GM23338 (cell line): ENCODE data around the gene CISD1. TPM values are rescaled to one million over a fixed set of nuclear protein-coding genes. Genes with fewer than 3 reads are reported as not detected.

Experiments
- ATAC-seq: fragments of 200-7000 bp; cut with Tn5 transposase; 3 replicates; pipeline ENCODE4 v1.9.1; 2020
- DNase-seq: peaks from one replicate; pipeline ENCODE4 v3.0.0-alpha.2; 2015; ENCODE audit warnings: low spot score
- H2AFZ ChIP-seq: fragments of 200-600 bp; sonication (generic); 2 replicates; pipeline ENCODE4 v1.8.0; 2016; ENCODE audit warnings: antibody characterized with exemption, mild to moderate bottlenecking, moderate library complexity
- H3F3A ChIP-seq: fragments of 200-600 bp; sonication (generic); replicated peaks from 2 replicates; pipeline ENCODE4 v1.8.0; 2017; ENCODE audit warnings: antibody characterized with exemption, mixed run types, low read depth
- H3K27ac ChIP-seq: fragments of 200-600 bp; sonication (generic); 2 replicates; pipeline ENCODE4 v1.6.1; 2016; ENCODE audit warnings: low read depth
- H3K27me3 ChIP-seq: fragments of 200-600 bp; sonication (generic); 2 replicates; pipeline ENCODE4 v1.8.0; 2016; ENCODE audit warnings: mild to moderate bottlenecking, mixed run types, moderate library complexity; ENCODE audit not compliant: insufficient read depth
- H3K36me3 ChIP-seq: fragments of 200-600 bp; sonication (generic); 2 replicates; pipeline ENCODE4 v1.8.0; 2016; ENCODE audit warnings: mild to moderate bottlenecking; ENCODE audit not compliant: insufficient read depth
- H3K4me1 ChIP-seq: fragments of 200-600 bp; sonication (generic); 2 replicates; pipeline ENCODE4 v1.8.0; 2016; ENCODE audit warnings: mild to moderate bottlenecking, moderate library complexity; ENCODE audit not compliant: insufficient read depth
- H3K4me2 ChIP-seq: fragments of 200-600 bp; sonication (generic); 2 replicates; pipeline ENCODE4 v1.7.1; 2017; ENCODE audit warnings: mixed run types
- H3K4me3 ChIP-seq: fragments of 200-600 bp; sonication (generic); 2 replicates; pipeline ENCODE4 v1.6.1; 2016; ENCODE audit warnings: mixed run types
- H3K79me2 ChIP-seq: fragments of 200-600 bp; sonication (generic); replicated peaks from 2 replicates; pipeline ENCODE4 v1.8.0; 2017; ENCODE audit warnings: mild to moderate bottlenecking; ENCODE audit not compliant: insufficient read depth
- H3K9me2 ChIP-seq: fragments of 200-600 bp; sonication (generic); 2 replicates; pipeline ENCODE4 v1.8.0; 2017; ENCODE audit not compliant: insufficient read depth
- H4K20me1 ChIP-seq: fragments of 200-600 bp; sonication (generic); replicated peaks from 2 replicates; pipeline ENCODE4 v1.8.0; 2017; ENCODE audit warnings: mild to moderate bottlenecking; ENCODE audit not compliant: insufficient read depth
- H3K27ac Mint-ChIP-seq: 2 replicates; pipeline ENCODE4 v1.8.0; 2020; ENCODE audit warnings: inconsistent platforms, mild to moderate bottlenecking, moderate library complexity, mixed read lengths
- H3K27me3 Mint-ChIP-seq: 3 replicates; pipeline ENCODE4 v1.8.0; 2022; ENCODE audit warnings: low read depth, mild to moderate bottlenecking, moderate library complexity, mixed read lengths, inconsistent platforms; ENCODE audit not compliant: insufficient read depth, poor library complexity
- H3K36me3 Mint-ChIP-seq: 3 replicates; pipeline ENCODE4 v1.8.0; 2021; ENCODE audit warnings: low read depth, mild to moderate bottlenecking, inconsistent platforms, moderate library complexity, mixed read lengths
- H3K4me1 Mint-ChIP-seq: 3 replicates; pipeline ENCODE4 v1.8.0; 2020; ENCODE audit warnings: mild to moderate bottlenecking, inconsistent platforms, mixed read lengths
- H3K4me3 Mint-ChIP-seq: 3 replicates; pipeline ENCODE4 v1.8.0; 2021; ENCODE audit warnings: moderate library complexity, mild to moderate bottlenecking, inconsistent platforms, mixed read lengths
- H3K9me3 Mint-ChIP-seq: 3 replicates; pipeline ENCODE4 v1.8.0; 2020; ENCODE audit warnings: moderate library complexity, mild to moderate bottlenecking, inconsistent platforms, mixed read lengths
- EZH2 ChIP-seq: fragments of 200-600 bp; sonication (generic); IDR thresholded peaks from one replicate; pipeline ENCODE4 v1.8.0; 2017; ENCODE audit warnings: antibody characterized with exemption, mild to moderate bottlenecking, low read depth; ENCODE audit not compliant: unreplicated experiment
- EZH2phosphoT487 ChIP-seq: fragments of 200-600 bp; sonication (generic); IDR thresholded peaks from one replicate; pipeline ENCODE4 v1.8.1; 2018; ENCODE audit warnings: antibody characterized with exemption; ENCODE audit not compliant: unreplicated experiment
- JUNB ChIP-seq: IDR thresholded peaks from one replicate; pipeline ENCODE4 v1.6.1; 2016; ENCODE audit warnings: antibody characterized with exemption; ENCODE audit not compliant: unreplicated experiment
- NANOG ChIP-seq: IDR thresholded peaks from 2 replicates; pipeline ENCODE4 v1.6.1; 2016; ENCODE audit warnings: antibody characterized with exemption, borderline replicate concordance
- POLR2AphosphoS5 ChIP-seq: IDR thresholded peaks from 2 replicates; pipeline ENCODE4 v1.6.1; 2016; ENCODE audit warnings: antibody characterized with exemption, low read depth
- STAT1 ChIP-seq: IDR thresholded peaks from one replicate; pipeline ENCODE4 v1.6.1; 2016; ENCODE audit warnings: antibody characterized with exemption; ENCODE audit not compliant: unreplicated experiment
- ZNF114 ChIP-seq: fragments of 250-450 bp; sonication (Bioruptor Pico); IDR thresholded peaks from 2 replicates; pipeline ENCODE4 v1.5.0; 2020; ENCODE audit warnings: mild to moderate bottlenecking, moderate library complexity
- ZNF331 ChIP-seq: fragments of 250-450 bp; sonication (Bioruptor Pico); IDR thresholded peaks from 2 replicates; pipeline ENCODE4 v1.5.0; 2020; ENCODE audit warnings: low read depth, mild to moderate bottlenecking, moderate library complexity
- polyA plus RNA-seq: library from polyadenylated mRNA; unstranded; fragments of >200 nt; fragmentation: Nextera tagmentation; extraction: Ambion mirVana; gene quantifications from 2 replicates; pipeline ENCODE4 v1.2.1, GENCODE V29; 2016
- total RNA-seq: library from RNA; depleted of rRNA; stranded (reverse); fragments of >200 nt; shearing (Covaris generic); gene quantifications from 2 replicates; pipeline ENCODE4 v1.2.3, GENCODE V29; 2014
- TF ChIP-seq, protein P1 (sequence below): IDR thresholded peaks from one replicate; pipeline ENCODE4 v1.6.1; 2018; ENCODE audit warnings: antibody characterized with exemption; ENCODE audit not compliant: unreplicated experiment
- TF ChIP-seq, protein P2 (sequence below): fragments of 250-450 bp; sonication (Bioruptor Pico); IDR thresholded peaks from 2 replicates; pipeline ENCODE4 v1.5.0; 2020; ENCODE audit warnings: mild to moderate bottlenecking, moderate library complexity

The CISD1 gene
- total and polyA plus RNA-seq, 2 experiments from 2014 or later, result 19.9 to 99.9 TPM

DNA sequence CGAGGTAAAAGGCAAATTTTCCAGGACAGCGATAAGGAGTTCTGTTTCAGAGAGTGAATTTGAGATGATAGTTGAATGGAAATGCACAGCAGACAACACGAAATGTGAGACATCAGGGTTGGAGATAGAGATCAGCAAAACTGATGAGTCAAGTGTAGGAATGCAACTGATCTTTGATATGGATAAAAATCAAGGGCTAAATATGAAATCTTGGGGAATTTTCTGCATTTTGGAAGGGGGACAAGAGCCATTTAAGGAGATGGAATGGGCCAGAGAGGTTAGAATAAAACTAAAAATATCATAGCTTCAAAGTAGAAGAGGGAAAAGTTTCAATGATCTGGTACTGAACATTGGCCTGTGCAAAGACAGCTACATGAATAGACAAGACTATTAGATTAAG is 11.5 kb downstream of the CISD1 start (continued):
- TF ChIP-seq, protein P1, sequence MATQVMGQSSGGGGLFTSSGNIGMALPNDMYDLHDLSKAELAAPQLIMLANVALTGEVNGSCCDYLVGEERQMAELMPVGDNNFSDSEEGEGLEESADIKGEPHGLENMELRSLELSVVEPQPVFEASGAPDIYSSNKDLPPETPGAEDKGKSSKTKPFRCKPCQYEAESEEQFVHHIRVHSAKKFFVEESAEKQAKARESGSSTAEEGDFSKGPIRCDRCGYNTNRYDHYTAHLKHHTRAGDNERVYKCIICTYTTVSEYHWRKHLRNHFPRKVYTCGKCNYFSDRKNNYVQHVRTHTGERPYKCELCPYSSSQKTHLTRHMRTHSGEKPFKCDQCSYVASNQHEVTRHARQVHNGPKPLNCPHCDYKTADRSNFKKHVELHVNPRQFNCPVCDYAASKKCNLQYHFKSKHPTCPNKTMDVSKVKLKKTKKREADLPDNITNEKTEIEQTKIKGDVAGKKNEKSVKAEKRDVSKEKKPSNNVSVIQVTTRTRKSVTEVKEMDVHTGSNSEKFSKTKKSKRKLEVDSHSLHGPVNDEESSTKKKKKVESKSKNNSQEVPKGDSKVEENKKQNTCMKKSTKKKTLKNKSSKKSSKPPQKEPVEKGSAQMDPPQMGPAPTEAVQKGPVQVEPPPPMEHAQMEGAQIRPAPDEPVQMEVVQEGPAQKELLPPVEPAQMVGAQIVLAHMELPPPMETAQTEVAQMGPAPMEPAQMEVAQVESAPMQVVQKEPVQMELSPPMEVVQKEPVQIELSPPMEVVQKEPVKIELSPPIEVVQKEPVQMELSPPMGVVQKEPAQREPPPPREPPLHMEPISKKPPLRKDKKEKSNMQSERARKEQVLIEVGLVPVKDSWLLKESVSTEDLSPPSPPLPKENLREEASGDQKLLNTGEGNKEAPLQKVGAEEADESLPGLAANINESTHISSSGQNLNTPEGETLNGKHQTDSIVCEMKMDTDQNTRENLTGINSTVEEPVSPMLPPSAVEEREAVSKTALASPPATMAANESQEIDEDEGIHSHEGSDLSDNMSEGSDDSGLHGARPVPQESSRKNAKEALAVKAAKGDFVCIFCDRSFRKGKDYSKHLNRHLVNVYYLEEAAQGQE, result no peak
- TF ChIP-seq ZNF331 (CRISPR knock-in tag) (no peak), NANOG (no peak), EZH2 (no peak), POLR2AphosphoS5 (no peak)

DNA sequence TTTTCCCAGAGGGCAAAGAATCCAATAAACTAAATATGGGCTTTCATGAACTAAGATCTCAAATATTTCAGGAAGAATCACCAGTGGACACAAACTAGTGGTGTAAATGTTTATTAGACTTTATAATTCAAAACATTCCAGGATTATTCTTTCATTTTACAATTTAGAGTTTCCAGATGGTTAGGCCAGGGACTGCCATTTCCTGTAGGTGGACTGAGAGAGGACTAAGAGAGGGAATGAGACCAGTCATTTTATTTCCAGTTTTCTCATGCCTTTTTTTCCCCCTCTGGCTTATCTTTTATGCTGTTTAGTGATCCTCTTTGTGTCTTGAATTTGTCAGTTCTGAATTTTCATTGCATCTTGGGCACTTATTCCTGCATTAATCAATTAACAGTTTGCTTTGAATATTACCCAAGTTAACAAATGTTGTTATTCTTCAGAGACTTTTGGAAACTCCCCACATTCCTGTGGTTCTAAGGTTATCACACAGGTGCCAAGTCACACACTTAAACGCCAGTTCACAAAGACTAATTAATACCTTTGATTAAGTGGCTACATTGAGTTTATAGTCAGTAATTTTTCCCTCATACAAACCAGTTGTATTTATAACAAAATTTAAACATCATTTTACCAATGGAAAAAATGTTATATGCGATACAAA is 12.3 kb downstream of the CISD1 start:
- Mint-ChIP-seq H3K4me3 (no peak overlapping the region), H3K9me3 (no peaks in the 10 kb centered on the region), H3K4me1 (peaks cover 10% of the 10 kb centered on the region), H3K27ac (no peak overlapping the region), H3K36me3 (peaks cover 25% of the 10 kb centered on the region; the same call in 2 of the 3 replicates), H3K27me3 (peaks cover 2% of the 10 kb centered on the region)
- Histone ChIP-seq H3F3A (no peaks in the 10 kb centered on the region), H4K20me1 (no peaks in the 10 kb centered on the region), H3K79me2 (peaks cover 7% of the 10 kb centered on the region), H3K27ac (no peak overlapping the region), H3K4me1 (no peaks in the 10 kb centered on the region; the same call in 1 of the 2 replicates), H2AFZ (no peak overlapping the region), H3K36me3 (peaks cover 7% of the 10 kb centered on the region; the same call in 1 of the 2 replicates), H3K4me3 (no peak overlapping the region), H3K27me3 (no peaks in the 10 kb centered on the region), H3K4me2 (no peak overlapping the region), H3K9me2 (no peaks in the 10 kb centered on the region)
- no peak for DNase-seq
- no peak for ATAC-seq
- no peak for TF ChIP-seq STAT1
- no peak for TF ChIP-seq ZNF114
- TF ChIP-seq EZH2phosphoT487, result no peak
- TF ChIP-seq JUNB, result no peak
- no peak for TF ChIP-seq POLR2AphosphoS5
- TF ChIP-seq, protein P2, sequence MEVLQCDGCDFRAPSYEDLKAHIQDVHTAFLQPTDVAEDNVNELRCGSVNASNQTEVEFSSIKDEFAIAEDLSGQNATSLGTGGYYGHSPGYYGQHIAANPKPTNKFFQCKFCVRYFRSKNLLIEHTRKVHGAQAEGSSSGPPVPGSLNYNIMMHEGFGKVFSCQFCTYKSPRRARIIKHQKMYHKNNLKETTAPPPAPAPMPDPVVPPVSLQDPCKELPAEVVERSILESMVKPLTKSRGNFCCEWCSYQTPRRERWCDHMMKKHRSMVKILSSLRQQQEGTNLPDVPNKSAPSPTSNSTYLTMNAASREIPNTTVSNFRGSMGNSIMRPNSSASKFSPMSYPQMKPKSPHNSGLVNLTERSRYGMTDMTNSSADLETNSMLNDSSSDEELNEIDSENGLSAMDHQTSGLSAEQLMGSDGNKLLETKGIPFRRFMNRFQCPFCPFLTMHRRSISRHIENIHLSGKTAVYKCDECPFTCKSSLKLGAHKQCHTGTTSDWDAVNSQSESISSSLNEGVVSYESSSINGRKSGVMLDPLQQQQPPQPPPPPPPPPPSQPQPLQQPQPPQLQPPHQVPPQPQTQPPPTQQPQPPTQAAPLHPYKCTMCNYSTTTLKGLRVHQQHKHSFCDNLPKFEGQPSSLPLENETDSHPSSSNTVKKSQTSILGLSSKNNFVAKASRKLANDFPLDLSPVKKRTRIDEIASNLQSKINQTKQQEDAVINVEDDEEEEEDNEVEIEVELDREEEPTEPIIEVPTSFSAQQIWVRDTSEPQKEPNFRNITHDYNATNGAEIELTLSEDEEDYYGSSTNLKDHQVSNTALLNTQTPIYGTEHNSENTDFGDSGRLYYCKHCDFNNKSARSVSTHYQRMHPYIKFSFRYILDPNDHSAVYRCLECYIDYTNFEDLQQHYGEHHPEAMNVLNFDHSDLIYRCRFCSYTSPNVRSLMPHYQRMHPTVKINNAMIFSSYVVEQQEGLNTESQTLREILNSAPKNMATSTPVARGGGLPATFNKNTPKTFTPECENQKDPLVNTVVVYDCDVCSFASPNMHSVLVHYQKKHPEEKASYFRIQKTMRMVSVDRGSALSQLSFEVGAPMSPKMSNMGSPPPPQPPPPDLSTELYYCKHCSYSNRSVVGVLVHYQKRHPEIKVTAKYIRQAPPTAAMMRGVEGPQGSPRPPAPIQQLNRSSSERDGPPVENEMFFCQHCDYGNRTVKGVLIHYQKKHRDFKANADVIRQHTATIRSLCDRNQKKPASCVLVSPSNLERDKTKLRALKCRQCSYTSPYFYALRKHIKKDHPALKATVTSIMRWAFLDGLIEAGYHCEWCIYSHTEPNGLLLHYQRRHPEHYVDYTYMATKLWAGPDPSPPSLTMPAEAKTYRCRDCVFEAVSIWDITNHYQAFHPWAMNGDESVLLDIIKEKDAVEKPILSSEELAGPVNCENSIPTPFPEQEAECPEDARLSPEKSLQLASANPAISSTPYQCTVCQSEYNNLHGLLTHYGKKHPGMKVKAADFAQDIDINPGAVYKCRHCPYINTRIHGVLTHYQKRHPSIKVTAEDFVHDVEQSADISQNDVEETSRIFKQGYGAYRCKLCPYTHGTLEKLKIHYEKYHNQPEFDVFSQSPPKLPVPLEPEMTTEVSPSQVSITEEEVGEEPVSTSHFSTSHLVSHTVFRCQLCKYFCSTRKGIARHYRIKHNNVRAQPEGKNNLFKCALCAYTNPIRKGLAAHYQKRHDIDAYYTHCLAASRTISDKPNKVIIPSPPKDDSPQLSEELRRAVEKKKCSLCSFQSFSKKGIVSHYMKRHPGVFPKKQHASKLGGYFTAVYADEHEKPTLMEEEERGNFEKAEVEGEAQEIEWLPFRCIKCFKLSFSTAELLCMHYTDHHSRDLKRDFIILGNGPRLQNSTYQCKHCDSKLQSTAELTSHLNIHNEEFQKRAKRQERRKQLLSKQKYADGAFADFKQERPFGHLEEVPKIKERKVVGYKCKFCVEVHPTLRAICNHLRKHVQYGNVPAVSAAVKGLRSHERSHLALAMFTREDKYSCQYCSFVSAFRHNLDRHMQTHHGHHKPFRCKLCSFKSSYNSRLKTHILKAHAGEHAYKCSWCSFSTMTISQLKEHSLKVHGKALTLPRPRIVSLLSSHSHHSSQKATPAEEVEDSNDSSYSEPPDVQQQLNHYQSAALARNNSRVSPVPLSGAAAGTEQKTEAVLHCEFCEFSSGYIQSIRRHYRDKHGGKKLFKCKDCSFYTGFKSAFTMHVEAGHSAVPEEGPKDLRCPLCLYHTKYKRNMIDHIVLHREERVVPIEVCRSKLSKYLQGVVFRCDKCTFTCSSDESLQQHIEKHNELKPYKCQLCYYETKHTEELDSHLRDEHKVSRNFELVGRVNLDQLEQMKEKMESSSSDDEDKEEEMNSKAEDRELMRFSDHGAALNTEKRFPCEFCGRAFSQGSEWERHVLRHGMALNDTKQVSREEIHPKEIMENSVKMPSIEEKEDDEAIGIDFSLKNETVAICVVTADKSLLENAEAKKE, result no peak
- no peak for TF ChIP-seq EZH2
- TF ChIP-seq, protein P1, result no peak
